Endodermal cell (in vitro differentiated cells): ENCODE data around the gene AIFM2. TPM values are rescaled to one million over a fixed set of nuclear protein-coding genes. Genes with fewer than 3 reads are reported as not detected.

Source experiments
- DNase-seq: peaks from one replicate; pipeline ENCODE4 v3.0.0-alpha.2; 2017
- H3K27ac ChIP-seq: 2 replicates; pipeline ENCODE4 v1.5.1; 2013; ENCODE audit warnings: mild to moderate bottlenecking, low read depth, low read length, moderate library complexity
- H3K27me3 ChIP-seq: 2 replicates; pipeline ENCODE4 v1.6.1; 2013; ENCODE audit warnings: mild to moderate bottlenecking, low read length, moderate library complexity; ENCODE audit not compliant: insufficient read depth, control insufficient read depth, poor library complexity, severe bottlenecking
- H3K36me3 ChIP-seq: 2 replicates; pipeline ENCODE4 v1.7.0; 2013; ENCODE audit warnings: mild to moderate bottlenecking, low read length, moderate library complexity; ENCODE audit not compliant: control insufficient read depth, insufficient read depth
- H3K4me1 ChIP-seq: one replicate; pipeline ENCODE4 v1.7.0; 2013; ENCODE audit warnings: low read length; ENCODE audit not compliant: control insufficient read depth, insufficient read depth
- H3K4me3 ChIP-seq: 2 replicates; pipeline ENCODE4 v1.5.1; 2013; ENCODE audit warnings: mild to moderate bottlenecking, low read length, moderate library complexity
- H3K9ac ChIP-seq: 2 replicates; pipeline ENCODE4 v1.6.1; 2013; ENCODE audit warnings: mild to moderate bottlenecking, low read length, moderate library complexity; ENCODE audit not compliant: poor library complexity, severe bottlenecking; ENCODE audit errors: extremely low read depth
- H3K9me3 ChIP-seq: 2 replicates; pipeline ENCODE4 v1.6.1; 2013; ENCODE audit warnings: mild to moderate bottlenecking, low read length, moderate library complexity; ENCODE audit not compliant: control insufficient read depth
- H3K27ac Mint-ChIP-seq: 2 replicates; pipeline ENCODE4 v1.8.0; 2020; ENCODE audit warnings: mixed read lengths
- H3K27me3 Mint-ChIP-seq: 2 replicates; pipeline ENCODE4 v1.8.0; 2021; ENCODE audit warnings: mild to moderate bottlenecking, mixed read lengths; ENCODE audit not compliant: insufficient read depth
- H3K36me3 Mint-ChIP-seq: 2 replicates; pipeline ENCODE4 v1.8.0; 2020; ENCODE audit warnings: low read depth, mixed read lengths
- H3K4me1 Mint-ChIP-seq: 2 replicates; pipeline ENCODE4 v1.8.0; 2020; ENCODE audit warnings: mixed read lengths
- H3K4me3 Mint-ChIP-seq: 2 replicates; pipeline ENCODE4 v1.8.0; 2020; ENCODE audit warnings: mild to moderate bottlenecking, moderate library complexity, mixed read lengths
- H3K9me3 Mint-ChIP-seq: 2 replicates; pipeline ENCODE4 v1.8.0; 2020; ENCODE audit warnings: mild to moderate bottlenecking, mixed read lengths
- CTCF ChIP-seq: fragments of 200-600 bp; sonication (generic); conservative IDR thresholded peaks from 2 replicates; pipeline ENCODE4 v1.5.0; 2021; ENCODE audit warnings: antibody characterized with exemption, mild to moderate bottlenecking
- WGBS, 2 experiments: methylation state at CpG; one replicate each; pipeline versions ENCODE4 v1.1.5 to v1.1.7; 2013; ENCODE audit warnings: missing lambda C conversion rate in 2 of 2, mixed read lengths in 1 of 2; ENCODE audit not compliant: insufficient coverage in 1 of 2, insufficient read length in 1 of 2; 5-methylcytosine and 5-hydroxymethylcytosine counted together
- total RNA-seq, 2 donors: library from RNA; stranded (reverse); fragmentation: NEBNext Ultra II Directional in 1 of 2; extraction: Animal tissue kit (Norgen Biotek cat#: 25700) in 1 of 2; gene quantifications; 2 replicates in 1 of 2; 3 replicates in 1 of 2; pipeline ENCODE4 v1.2.1, GENCODE V29; 2021

The AIFM2 gene
- total RNA-seq, 2 donors from 2014 or later = 7.1 to 7.6 TPM

DNA sequence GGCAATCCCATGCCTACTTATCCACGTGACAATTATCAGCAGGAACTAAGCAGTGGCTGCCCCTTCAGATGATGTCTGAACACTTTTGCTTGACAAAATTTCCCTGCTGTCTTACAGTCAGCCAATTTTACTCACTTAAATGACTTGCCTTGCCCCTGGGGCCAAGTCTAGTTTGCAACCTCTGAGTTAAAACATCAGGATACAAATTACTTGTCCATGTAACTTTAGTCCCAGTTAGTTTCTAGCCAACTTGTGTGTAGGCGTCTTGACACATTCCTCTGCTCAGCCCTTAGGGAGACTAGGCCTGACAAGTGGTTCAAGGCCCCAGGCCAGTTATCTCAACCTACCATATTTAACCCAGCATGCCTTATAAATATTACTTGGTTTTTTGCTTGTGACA lies 25.5 kb upstream of the AIFM2 start:
- Mint-ChIP-seq H3K9me3 (no peaks in the 10 kb centered on the region), H3K36me3 (peaks cover 67% of the 10 kb centered on the region), H3K27ac (no peak overlapping the region), H3K4me1 (peaks cover 17% of the 10 kb centered on the region), H3K4me3 (no peak overlapping the region), H3K27me3 (no peaks in the 10 kb centered on the region)
- 83 to 95% methylated on average over 1 to 2 of the region's 2 CpGs for WGBS, 2 experiments
- Histone ChIP-seq H3K27me3 (no peaks in the 10 kb centered on the region), H3K9me3 (no peaks in the 10 kb centered on the region), H3K27ac (no peak overlapping the region), H3K9ac (no peak overlapping the region), H3K4me3 (no peak overlapping the region), H3K36me3 (peaks cover 84% of the 10 kb centered on the region), H3K4me1 (peaks cover 4% of the 10 kb centered on the region)
- no peak for TF ChIP-seq CTCF
- DNase-seq = no peak

DNA sequence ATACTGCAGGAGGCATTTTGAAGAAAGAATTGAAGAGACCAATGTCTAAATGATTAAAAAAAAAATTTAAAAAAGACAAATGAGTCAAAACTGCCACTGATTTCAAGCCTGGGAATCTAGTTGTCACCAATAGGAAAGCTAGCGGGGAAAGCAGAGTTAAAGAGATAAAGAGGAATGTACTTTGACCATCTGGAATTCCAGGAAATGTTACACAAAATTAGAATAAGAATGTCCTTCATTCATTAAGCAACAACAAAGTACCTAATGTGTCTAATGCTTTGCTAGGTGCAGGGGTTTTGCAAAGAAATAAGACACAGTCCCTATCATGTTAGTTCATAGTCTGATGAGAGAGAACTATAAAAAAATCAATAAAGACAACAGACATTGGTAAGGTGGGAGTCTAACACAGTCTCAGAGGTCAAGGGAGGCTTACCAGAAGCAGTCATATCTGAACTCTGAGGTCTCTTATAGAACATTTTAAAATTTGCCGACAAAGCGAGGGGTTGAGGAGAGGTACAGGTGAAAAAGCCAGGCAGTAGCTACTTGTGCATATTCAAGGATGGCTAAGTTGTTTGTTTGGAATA lies 22.7 kb upstream of the AIFM2 start:
- no peak for DNase-seq
- no peak overlapping the region for H3K9ac ChIP-seq
- peaks cover 4% of the 10 kb centered on the region for H3K4me1 ChIP-seq
- H3K36me3 Mint-ChIP-seq = peaks cover 78% of the 10 kb centered on the region
- no peaks in the 10 kb centered on the region for H3K27me3 Mint-ChIP-seq
- no peak overlapping the region for H3K4me3 ChIP-seq
- no peaks in the 10 kb centered on the region for H3K27me3 ChIP-seq
- H3K27ac ChIP-seq = no peak overlapping the region
- H3K4me1 Mint-ChIP-seq = peaks cover 14% of the 10 kb centered on the region
- H3K36me3 ChIP-seq = peaks cover 92% of the 10 kb centered on the region
- 62 to 63% methylated on average over 3 of the region's 3 CpGs for WGBS, 2 experiments
- H3K9me3 Mint-ChIP-seq = no peaks in the 10 kb centered on the region
- no peak overlapping the region for H3K4me3 Mint-ChIP-seq
- peak overlapping the region; percentile 6 for H3K27ac Mint-ChIP-seq
- TF ChIP-seq CTCF = no peak
- no peaks in the 10 kb centered on the region for H3K9me3 ChIP-seq

DNA sequence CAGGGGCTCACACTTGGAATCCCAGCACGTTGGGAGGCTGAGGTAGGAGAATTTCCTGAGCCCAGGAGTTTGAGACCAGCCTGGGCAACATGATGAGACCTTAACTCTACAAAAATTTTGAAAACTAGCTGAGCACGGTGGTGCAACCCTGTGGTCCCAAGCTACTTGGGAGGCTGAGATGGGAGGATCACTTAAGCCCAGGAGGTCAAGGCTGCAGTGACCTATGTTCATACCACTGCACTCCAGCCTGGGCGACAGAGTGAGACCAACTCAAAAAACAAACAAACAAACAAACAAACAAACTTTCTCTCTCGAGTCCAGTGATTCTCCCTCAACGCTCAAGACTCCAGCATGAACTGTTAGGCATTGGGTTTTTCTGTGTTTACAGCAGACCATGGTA lies 15.9 kb upstream of the AIFM2 start:
- TF ChIP-seq CTCF = no peak
- WGBS, 2 experiments = 97 to 100% methylated on average over 3 to 5 of the region's 5 CpGs
- Histone ChIP-seq H3K4me3 (no peak overlapping the region), H3K27me3 (peaks cover 8% of the 10 kb centered on the region), H3K27ac (no peak overlapping the region), H3K4me1 (no peaks in the 10 kb centered on the region), H3K36me3 (peaks cover 49% of the 10 kb centered on the region), H3K9me3 (no peaks in the 10 kb centered on the region), H3K9ac (no peak overlapping the region)
- Mint-ChIP-seq H3K27me3 (no peaks in the 10 kb centered on the region), H3K9me3 (no peaks in the 10 kb centered on the region), H3K36me3 (peaks cover 44% of the 10 kb centered on the region), H3K4me1 (peaks cover 6% of the 10 kb centered on the region), H3K4me3 (no peak overlapping the region), H3K27ac (peak overlapping the region; percentile 33)
- DNase-seq = no peak
